Ishikawa (cell line): Measurements from ENCODE around the gene TCFL5.

ENCODE experiments used
- CEBPB ChIP-seq: IDR thresholded peaks from 2 replicates; pipeline ENCODE4 v1.6.1; 2012
- CREB1 ChIP-seq: IDR thresholded peaks from 2 replicates; pipeline ENCODE4 v1.6.1; 2012; ENCODE audit warnings: low read depth
- EGR1 ChIP-seq: IDR thresholded peaks from 2 replicates; pipeline ENCODE4 v1.6.1; 2012
- EP300 ChIP-seq: IDR thresholded peaks from 2 replicates; pipeline ENCODE4 v1.6.1; 2012; ENCODE audit warnings: borderline replicate concordance
- FOXM1 ChIP-seq: IDR thresholded peaks from 2 replicates; pipeline ENCODE4 v1.6.1; 2012; ENCODE audit warnings: low read depth, borderline replicate concordance
- NFIC ChIP-seq: IDR thresholded peaks from 2 replicates; pipeline ENCODE4 v1.6.1; 2012
- RAD21 ChIP-seq: IDR thresholded peaks from 2 replicates; pipeline ENCODE4 v1.6.1; 2012; ENCODE audit warnings: low read depth
- TAF1 ChIP-seq: IDR thresholded peaks from 2 replicates; pipeline ENCODE4 v1.6.1; 2012; ENCODE audit warnings: low read depth, mild to moderate bottlenecking
- TCF12 ChIP-seq: IDR thresholded peaks from 2 replicates; pipeline ENCODE4 v1.6.1; 2012; ENCODE audit warnings: low read depth
- YY1 ChIP-seq: IDR thresholded peaks from 2 replicates; pipeline ENCODE4 v1.6.1; 2012; ENCODE audit warnings: low read depth
- ZBTB7A ChIP-seq: IDR thresholded peaks from 2 replicates; pipeline ENCODE4 v1.6.1; 2012; ENCODE audit warnings: low read depth
- TF ChIP-seq, protein P1 (sequence below): IDR thresholded peaks from 2 replicates; pipeline ENCODE4 v1.6.1; 2012
- TF ChIP-seq, protein P2 (sequence below): IDR thresholded peaks from 2 replicates; pipeline ENCODE4 v1.6.1; 2012; ENCODE audit warnings: low read depth, mild to moderate bottlenecking
- TF ChIP-seq, protein P3 (sequence below): IDR thresholded peaks from 2 replicates; pipeline ENCODE4 v1.6.1; 2012

DNA sequence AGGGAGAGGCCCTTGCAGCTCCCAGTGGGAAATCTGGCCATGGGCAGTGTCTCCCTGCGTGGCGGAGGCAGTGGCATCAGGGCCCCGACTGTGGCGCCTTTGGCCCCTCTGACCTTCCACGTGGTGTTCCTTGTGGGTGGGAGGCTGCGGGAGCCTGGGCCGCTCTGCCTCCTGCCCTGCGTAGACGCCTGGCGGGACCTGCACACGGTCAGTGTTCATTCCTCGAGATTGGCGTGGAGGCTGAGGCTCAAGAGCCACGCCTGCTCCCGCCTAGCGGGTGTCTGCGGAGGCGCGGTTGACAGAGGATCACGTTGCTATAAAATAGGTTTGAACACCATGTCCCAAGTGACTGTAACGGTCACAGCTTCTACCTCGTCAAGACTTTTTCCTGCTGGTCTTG lies 30.8 kb downstream of the TCFL5 start:
- TF ChIP-seq, protein P1, sequence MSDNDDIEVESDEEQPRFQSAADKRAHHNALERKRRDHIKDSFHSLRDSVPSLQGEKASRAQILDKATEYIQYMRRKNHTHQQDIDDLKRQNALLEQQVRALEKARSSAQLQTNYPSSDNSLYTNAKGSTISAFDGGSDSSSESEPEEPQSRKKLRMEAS = no peak
- TF ChIP-seq CREB1 (no peak), YY1 (no peak), EP300 (no peak), RAD21 (no peak), EGR1 (no peak), TAF1 (no peak), ZBTB7A (no peak), NFIC (no peak), FOXM1 (no peak), CEBPB (no peak), TCF12 (no peak)
- TF ChIP-seq, protein P2, sequence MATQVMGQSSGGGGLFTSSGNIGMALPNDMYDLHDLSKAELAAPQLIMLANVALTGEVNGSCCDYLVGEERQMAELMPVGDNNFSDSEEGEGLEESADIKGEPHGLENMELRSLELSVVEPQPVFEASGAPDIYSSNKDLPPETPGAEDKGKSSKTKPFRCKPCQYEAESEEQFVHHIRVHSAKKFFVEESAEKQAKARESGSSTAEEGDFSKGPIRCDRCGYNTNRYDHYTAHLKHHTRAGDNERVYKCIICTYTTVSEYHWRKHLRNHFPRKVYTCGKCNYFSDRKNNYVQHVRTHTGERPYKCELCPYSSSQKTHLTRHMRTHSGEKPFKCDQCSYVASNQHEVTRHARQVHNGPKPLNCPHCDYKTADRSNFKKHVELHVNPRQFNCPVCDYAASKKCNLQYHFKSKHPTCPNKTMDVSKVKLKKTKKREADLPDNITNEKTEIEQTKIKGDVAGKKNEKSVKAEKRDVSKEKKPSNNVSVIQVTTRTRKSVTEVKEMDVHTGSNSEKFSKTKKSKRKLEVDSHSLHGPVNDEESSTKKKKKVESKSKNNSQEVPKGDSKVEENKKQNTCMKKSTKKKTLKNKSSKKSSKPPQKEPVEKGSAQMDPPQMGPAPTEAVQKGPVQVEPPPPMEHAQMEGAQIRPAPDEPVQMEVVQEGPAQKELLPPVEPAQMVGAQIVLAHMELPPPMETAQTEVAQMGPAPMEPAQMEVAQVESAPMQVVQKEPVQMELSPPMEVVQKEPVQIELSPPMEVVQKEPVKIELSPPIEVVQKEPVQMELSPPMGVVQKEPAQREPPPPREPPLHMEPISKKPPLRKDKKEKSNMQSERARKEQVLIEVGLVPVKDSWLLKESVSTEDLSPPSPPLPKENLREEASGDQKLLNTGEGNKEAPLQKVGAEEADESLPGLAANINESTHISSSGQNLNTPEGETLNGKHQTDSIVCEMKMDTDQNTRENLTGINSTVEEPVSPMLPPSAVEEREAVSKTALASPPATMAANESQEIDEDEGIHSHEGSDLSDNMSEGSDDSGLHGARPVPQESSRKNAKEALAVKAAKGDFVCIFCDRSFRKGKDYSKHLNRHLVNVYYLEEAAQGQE = no peak
- TF ChIP-seq, protein P3, sequence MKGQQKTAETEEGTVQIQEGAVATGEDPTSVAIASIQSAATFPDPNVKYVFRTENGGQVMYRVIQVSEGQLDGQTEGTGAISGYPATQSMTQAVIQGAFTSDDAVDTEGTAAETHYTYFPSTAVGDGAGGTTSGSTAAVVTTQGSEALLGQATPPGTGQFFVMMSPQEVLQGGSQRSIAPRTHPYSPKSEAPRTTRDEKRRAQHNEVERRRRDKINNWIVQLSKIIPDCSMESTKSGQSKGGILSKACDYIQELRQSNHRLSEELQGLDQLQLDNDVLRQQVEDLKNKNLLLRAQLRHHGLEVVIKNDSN = no peak
